Activated gamma-delta T cell treated with anti-CD3 and anti-CD28 coated beads, Interleukin-2, amount 50 U/mL, for 16 hours (primary cell): ENCODE results near the gene CEP72.
"Not testable (repeated sequence)": the region's sequence is repeated elsewhere in the genome, so short reads cannot be mapped to it uniquely, and the experiment has no call there.

Experiments
- DNase-seq: peaks from one replicate; pipeline ENCODE4 v3.0.0-alpha.2; 2020; ENCODE audit warnings: low read depth

Gene CEP72

DNA sequence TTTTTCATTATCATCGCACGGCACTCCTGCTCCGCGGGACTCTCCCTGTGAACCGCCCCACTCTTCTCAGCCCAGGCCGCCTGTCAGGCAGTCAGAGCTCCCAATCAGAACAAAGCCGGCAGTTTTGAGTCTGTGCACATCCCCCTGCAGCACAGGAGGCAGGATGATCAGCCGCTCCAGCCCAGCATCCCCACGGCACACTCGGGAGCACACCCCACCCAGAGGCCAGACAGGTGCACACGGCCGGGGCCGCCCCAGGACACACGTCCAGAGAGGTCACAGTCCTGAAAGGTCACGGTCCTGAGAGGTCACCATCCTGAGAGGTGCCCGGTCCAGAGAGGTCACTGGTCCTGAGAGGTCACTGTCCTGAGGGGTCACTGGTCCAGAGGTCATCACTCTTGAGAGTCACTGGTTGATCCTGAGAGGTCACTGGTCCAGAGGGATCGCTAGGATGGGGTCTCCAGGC is 72.6 kb downstream of the CEP72 start:
- no peak for DNase-seq

DNA sequence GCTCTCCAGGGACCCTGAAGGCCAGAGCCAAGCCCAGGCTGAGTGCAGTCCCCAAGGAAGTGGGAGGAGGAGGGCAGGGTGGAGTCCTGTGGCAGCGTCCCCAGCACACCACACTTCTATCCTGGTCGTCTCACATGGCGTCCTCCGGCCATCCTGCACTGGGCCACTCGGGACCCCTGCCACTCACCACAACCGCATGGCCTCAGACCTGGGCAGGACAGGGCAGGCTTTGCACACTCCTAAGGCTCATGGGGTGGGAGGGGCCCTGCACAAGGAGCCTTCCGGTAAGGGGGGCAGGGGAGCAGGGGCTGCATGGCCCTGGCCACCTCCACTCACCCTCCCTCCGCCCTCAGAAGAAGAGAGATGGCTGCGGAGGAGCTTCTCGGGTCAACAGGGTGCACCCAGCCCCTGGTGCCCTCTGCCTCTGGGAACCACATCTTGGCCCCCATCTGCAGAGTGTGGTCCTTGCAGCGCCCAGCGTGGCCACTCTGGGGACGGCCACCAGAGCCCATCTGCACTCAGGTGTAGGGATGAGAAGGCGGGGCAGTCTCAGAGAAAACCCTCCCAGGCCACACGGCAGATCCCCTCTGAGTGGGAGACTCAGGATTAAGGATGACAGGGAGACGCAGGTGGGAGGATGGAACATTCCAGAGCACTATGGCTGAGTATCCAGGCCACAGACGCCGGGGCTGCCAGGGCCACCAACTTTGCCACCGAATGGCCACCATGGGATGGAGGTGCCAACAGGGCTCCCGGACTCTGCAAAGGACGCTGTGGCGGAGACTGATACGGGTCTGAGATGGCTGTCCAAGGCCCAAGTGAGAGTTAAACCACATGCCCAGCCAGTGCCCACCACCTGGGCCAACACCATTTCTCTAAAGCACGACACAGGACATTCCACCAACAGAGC is 73.4 kb downstream of the CEP72 start:
- no peak for DNase-seq

DNA sequence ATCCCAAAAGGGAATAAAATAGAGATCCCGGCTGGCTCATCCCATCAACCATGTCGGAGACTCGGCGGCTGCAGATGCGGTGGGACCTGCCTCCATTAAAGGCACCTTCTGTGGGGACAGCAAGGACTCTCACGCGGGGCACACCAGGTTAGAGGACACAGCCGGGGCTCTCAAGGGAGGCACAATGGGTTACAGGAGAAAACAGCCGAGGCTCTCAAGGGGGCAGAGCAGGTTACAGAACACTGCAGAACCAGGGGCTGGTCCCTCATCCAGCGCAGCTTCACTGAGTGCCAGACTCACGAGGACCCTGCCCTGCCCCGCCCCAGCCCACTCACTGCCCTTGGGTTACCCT is 74.0 kb downstream of the CEP72 start:
- DNase-seq, result not testable (repeated sequence)

DNA sequence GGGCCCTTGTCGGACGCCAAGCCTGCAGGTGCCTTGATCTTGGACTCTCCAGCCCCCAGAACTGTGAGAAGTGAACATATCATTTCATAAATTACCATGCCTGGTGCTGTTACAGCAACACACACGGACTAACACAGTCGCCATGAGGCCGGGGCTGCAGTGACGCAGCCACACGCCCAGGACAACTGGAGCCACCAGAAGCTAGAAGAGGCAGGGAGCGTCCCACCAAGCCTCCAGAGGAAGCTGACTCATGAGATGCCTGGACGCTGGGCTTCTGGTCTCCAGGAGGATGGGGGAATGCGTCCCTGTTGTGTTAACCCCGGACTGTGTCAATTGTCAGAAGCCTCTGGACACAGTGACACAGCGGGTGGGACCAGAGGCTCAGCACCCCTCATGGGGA is 74.8 kb downstream of the CEP72 start:
- DNase-seq, result not testable (repeated sequence)

DNA sequence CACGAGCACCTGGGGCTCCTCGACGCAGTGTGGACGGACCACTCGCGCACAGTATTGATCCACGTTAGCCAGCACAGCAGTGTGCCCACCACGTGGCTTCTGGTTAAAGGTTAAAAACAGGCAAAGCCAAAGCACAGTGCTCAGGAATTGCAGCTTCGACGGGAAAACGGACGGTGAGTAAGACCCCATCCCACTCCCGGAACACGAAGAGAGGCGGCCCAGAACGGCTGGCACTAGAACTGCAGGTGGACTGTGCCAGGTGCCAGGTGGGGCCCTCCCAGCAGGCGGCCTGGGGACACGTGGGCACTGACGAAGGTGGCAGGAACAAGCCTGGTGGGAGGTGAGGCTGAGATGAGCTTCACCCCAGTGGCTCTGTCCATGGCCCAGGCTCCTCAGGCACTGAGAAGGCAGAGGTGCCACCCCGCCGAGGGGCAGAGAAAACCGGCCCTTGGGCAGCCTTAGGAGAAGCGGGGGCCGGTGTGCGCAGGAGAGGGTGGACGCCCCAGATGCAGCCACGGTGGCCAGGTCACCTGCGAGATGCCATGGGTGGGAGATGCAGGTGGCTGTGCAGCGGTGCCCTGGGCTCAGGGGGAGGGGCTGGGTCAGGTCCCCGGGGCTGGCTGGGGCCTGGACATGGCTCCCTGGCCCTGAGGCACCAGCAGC is 76.3 kb downstream of the CEP72 start:
- DNase-seq, result not testable (repeated sequence)

DNA sequence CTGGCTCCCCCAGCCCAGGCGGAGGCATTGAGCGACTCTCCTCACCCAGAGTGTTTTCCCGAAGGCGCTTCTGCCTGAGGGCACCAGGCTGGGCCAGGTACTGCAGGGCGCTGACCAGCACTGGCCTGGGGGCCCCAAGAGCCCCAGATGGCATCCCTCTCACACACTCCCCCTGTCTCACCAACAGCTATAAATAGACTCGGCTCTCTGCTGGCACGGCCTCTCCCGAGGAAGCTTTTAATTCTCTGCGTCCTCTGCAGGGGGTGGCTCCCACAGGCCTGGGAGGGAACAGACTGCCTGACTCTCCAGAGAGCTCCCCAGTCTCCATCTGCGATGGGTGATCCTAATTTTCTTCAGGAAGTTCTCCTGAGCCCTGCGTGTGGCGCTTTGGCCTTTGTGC is 78.2 kb downstream of the CEP72 start:
- not testable (repeated sequence) for DNase-seq

DNA sequence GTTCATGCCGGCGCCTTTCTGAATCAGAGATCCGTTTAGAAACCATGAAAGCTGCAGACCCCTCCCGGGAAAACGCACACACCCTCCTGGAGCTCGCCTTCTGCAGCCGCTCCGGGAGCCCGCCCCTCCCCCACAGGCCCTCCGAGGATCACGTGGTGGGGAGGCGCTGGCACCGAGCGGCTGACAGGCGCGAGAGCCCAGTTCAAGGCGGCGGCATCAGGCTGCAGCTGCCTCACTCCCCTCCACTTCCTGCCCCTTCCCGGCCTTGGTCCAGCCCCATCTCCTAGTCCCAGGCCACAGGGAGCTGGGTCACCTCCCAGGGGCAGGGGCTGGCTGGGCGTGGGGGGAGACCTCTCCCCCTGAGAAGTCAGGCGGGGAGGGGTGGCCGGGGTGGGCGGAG is 78.9 kb downstream of the CEP72 start:
- DNase-seq, result not testable (repeated sequence)

DNA sequence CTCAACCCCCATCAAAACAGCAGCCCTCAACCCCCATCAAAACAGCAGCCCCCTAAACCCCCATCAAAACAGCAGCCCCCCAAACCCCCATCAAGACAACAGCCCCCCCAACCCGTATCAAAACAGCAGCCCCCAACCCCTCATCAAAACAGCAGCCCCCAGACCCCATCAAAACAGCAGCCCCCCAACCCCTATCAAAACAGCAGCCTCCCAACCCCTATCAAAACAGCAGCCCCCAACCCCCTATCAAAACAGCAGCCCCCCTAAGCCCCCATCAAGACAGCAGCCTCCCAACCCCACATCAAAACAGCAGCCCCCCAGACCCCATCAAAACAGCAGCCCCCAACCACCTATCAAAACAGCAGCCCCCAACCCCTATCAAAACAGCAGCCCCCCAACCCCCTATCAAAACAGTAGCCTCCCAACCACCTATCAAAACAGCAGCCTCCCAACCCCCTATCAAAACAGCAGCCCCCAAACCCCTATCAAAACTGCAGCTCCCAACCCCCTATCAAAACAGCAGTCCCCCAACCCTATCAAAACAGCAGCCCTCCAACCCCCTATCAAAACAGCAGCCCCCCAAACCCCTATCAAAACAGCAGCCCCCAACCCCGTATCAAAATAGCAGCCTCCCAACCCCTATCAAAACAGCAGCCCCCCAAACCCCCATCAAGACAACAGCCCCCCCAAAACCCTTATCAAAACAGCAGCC is 79.8 kb downstream of the CEP72 start:
- DNase-seq, result no peak

DNA sequence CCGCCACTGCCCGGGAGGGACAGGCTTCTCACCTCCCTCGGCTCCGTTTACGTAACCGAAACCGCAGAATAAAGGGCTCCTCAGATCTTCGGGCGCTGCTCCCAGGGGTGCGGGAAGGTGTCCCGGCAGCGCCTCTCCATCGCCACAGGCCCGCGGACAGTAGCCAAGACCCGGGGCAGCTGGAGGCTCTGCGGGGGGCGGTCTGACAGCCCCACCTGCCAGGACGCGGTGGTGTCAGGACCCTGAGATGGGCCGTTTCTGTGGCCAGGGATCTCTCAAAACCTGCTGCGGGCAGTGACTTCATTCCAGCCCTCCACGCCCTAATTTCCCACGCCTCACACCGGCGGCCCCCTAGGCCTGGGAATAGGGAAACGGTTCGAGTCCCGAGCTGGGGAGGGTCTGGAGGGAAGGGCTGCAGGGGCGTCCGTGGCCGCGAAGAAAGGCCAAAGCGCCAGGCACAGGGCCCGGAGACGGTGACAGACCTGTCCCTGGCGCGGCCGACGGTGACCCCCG is 80.4 kb downstream of the CEP72 start:
- not testable (repeated sequence) for DNase-seq

DNA sequence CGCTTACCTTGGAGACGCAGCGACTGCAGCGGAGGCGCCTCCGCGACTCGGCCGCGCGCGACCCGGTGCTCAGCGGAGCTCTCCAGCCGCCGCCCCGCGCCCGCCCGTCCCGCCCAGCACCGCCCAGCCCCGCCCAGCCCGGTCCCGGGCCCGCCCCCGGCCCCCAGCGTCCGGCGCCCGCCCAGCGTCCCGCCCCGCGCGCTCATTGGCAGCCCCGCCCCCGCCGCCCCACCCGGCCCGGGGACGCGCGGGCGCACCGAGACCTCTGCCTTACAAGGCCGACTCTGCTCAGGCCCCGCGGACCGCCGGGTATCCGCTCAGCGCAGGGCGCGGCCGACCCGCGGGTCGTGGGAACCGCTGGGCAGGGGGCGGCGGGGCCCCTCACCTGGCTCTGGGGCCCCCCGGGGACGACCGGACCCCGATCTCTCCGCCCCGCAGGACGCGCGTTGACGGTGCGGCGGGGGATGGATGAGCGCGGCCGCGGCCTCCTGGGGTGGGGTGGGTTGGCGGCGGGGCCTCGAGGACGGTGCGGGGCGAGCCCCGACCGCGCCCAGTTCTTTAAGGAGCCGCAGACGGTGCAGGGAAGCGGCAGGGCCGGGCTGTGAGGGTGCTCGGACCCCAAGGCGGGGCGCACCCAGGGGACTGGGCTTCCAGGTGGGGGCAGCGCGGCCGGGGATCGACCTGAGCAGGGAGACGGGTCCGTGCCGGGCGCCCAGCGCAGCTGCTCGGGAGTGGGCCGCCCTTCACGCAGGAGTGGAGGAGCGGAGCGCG is 81.3 kb downstream of the CEP72 start, which contains the start of gene TPPP:
Gene TPPP (minus strand): TSS at position 82 of the 771 bp plus-strand sequence. CDS start 15,292 bp downstream, outside the sequence.
- peak; percentile 57 for DNase-seq

DNA sequence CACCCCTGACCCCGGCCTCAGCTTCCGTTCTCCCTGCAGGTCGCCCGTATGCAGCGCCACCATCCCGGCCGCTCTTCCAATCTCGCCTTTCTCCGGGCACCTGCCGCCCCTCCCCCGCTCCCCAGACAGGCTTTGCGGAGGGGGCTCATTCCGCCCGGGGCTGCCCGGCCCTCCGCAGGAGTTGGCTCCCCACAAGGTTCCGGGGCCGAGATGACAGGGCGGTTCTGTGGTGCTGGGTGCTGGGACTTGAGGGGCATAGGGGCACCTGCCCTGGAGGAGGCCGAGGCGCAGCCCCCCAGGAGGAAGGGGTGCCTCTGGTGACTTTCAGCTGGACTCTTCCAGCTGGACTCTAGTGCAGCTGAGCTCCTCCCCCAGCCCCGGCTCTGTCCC is 81.9 kb downstream of the CEP72 start:
- not testable (repeated sequence) for DNase-seq

DNA sequence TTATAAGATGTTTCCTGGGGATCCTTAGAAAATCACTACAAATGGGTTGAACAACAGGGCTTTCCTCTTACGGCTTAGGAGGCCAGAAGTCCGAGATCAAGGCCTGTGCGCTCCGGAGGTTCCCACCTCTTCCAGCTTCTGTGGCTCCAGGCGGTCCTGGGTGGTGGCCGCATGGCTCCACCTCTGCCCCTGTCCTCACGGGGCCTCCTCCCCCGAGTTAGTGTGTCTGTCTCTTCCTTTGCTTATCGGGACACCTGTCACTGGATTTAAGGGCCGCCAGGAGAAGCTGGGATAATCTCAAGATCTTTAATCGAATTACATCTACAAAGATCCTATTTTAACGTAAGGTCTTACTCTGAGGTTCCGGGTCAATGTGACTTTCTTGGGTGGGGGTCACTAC is 83.3 kb downstream of the CEP72 start:
- DNase-seq, result not testable (repeated sequence)

DNA sequence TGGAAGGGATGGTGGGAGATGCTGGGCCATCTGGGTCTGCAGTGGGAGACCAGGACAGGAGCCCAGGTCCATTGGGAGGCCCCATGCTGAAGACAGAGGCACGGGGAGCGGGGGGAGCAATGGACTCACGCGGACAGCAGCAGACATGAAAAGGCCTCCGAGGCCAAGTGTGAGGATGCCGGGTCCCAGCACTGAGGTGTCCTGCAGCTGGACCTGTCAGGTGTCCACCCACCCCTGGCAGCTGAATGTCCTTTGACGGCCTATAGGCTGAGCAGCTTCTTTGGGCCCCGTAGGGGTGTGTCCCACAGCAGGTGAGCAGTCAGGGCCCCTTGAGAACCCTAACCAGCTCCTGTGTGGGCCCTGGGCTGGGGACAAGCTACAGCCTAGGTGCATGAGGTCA is 84.1 kb downstream of the CEP72 start:
- not testable (repeated sequence) for DNase-seq

DNA sequence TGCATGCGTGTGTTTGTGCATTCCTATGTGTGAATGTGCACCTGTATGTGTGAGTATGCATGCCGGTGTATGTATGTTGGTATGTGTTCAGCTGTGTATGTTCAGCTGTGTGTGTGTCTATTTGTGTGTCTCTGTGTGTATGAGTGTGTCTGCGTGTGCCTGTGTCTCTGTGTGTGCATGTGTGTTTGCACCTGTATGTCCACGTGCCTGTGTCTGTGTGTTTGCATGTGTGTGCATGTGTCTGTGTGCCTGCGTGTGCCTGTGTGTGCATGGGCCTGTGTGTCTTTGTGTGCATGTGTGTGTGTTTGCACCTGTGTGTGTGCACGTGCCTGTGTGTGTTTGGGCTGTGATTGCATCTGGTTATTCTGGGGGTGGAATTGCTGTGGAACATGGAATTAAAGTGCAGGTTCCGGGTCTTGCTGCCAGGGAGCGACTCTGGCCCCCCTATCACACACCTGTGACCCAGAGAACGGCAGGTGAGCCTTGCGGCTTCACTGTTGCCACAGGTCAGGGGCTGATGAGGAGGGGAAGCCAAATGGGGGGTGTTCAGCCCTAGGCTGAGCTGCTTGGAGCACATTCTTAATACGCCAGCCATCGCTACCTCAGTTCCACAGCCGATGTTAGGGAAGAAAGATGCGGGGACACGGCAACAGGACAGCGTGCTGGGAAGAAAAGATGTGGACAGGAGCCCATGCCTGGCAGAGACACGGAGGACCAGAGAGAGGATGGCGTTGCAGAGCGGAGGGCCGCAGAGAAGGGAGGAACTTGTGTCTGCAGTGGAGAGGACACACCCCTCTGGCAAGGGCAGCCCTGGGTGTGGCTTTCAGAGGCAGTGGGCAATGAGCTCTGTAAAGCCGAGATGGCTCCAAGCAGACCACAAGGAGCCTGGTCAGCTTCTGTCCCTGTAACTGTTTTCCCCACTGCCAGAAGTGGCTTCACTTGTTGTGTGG is 84.9 kb downstream of the CEP72 start:
- not testable (repeated sequence) for DNase-seq
